Adipose tissue (tissue), 3 donors: ENCODE results near the gene TMEM101. TPM values are rescaled to one million over a fixed set of nuclear protein-coding genes. Genes with fewer than 3 reads are reported as not detected.
"Not testable (repeated sequence)": the region's sequence is repeated elsewhere in the genome, so short reads cannot be mapped to it uniquely, and the experiment has no call there.

Experiments used
- H3K27ac ChIP-seq: one replicate; pipeline ENCODE4 v1.5.1; 2013; ENCODE audit warnings: low read depth, low read length
- WGBS, 3 donors: extraction: QIAGEN DNeasy Blood & Tissue Kit; methylation state at CpG; one replicate each; pipeline ENCODE4 v1.1.7; 2013; 5-methylcytosine and 5-hydroxymethylcytosine counted together
- polyA plus RNA-seq, 3 donors: library from polyadenylated mRNA; stranded (reverse); fragments of 200-250 nt; gene quantifications; one replicate each; pipeline ENCODE4 v1.2.3, GENCODE V29; 2013
- donor health status: healthy with polysubstance abuse.
- donor health status: Bipolar disorder and iron deficiency.
- donor health status: healthy.

Gene TMEM101
- polyA plus RNA-seq, 3 donors: 18.7 to 35.4 (median 22.9) TPM

DNA sequence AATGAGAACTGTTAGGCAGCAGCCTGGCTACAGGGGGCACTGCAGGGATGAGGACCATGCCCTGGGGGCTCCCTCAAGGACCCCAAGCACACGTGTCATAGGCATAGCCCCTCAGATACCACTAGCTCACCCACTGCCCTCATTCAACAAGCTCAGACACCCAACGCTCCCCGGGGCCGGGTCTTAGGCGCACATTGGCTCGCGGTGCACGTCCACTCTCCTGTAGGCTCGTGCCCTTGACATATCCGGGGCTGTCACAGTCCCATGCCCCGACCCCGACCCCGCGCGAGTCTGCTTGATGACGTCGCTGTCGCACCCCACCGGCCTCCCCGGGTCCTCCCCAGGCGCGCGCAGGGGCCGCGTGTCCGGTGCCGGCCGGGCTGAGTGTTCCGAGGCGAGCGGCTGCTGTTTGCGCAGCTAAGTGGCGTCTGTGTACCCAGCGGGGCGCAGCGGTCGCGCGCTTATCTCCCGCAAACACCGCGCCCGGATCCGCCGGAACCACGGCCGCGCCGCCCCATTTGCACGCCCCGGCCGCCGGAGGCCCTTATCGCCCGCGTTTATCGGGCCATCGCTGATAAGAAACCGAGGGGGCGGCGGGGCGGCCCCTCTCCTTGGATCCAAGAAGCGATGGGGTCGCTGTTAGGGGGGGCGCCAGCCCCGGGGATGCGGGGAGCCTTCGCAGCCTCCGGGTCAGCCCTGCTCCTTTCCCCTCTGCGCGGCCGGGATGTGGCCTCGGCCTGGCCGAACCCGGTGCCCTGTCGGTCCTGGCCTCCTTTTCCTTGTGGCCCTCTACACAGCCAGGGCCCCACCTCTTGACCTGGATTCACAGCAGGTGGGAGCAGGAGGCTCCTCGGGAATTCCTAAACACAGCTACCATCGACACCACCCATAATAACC is 31.0 kb downstream of the TMEM101 start:
- WGBS, 3 donors: 1 to 4% (median 2%) methylated on average over 63 to 78 of the region's 78 CpGs
- H3K27ac ChIP-seq: no peak overlapping the region

DNA sequence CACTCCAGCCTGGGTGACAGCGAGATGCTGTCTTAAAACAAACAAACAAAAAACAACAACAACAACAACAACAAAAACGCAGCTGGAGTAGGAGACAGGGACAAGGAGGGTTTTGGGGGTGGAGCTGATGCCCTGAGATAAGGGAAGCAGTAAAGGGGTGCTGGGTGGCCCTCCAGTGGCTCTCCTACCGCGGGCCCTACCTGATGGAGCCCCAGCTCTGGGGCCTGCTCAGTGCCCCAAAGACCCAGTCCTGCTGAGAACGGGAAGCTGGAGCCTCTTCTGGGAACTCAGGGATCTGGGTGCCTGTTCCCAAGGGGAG is 31.6 kb downstream of the TMEM101 start:
- H3K27ac ChIP-seq: no peak overlapping the region
- 15 to 28% (median 22%) methylated on average over 5 of the region's 5 CpGs for WGBS, 3 donors

DNA sequence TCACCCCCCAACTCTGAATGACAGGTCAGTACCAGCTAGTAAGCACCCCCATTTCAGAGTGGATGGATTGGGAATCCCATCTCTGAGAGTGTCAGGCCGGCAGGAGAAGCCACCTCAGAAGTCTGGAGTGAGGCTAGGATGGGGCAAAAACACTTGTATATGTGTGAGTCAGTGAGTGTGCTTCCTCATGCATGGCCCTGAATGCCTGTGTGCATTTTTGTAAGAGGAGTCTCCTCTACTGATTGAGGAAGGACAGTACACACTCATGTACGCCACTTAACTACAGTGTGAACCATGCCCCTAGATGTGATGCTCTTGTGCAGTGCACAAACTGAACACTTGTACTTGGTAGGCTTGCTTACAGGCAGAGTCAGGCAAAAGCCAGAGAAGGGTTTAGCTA is 32.6 kb downstream of the TMEM101 start:
- no peak overlapping the region for H3K27ac ChIP-seq
- 73 to 80% (median 79%) methylated on average over 2 of the region's 2 CpGs for WGBS, 3 donors

DNA sequence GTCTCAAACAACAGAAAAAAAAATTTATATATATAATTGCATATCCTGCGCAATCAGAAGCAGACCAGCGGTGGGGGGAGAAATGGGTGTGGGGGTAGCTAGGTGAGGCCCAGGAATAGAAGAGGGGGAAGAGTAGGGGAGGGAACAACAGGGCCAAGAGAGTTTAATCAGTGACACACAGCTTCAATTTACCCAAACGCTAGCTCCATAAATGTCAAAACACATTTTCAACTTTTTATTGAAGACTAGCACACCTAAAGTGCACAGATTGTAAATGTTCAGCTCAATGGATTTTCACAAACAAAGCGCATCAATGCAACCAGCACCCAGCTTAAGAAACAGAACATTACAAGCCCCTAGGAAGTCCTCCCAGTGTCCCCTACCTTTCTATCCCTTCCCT is 35.1 kb downstream of the TMEM101 start:
- 71 to 86% (median 81%) methylated on average over 4 of the region's 4 CpGs for WGBS, 3 donors

DNA sequence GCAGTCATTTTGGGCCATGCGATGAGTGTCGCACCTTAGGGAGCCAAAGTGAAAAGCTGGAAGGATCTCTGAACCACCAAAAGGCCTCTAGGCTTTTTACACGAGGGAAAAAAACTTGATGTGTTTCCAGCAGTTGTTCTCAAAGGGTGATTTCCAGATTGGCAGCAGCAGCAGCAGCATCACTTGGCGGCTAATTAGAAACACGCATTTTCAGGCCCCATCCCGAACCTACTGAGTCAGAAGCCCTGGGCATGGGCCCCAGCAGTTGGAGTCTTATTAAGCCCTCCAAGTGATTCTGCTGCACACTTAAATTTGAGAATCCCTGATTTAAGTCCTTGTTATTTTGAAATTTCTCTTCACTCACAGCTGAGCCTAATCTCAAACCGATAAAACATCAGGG is 35.8 kb downstream of the TMEM101 start:
- H3K27ac ChIP-seq: no peak overlapping the region
- WGBS, 3 donors: 78 to 79% (median 78%) methylated on average over 7 of the region's 7 CpGs

More for the DNA sequence above, 35.1 kb downstream of the TMEM101 start:
- H3K27ac ChIP-seq: no peak overlapping the region

DNA sequence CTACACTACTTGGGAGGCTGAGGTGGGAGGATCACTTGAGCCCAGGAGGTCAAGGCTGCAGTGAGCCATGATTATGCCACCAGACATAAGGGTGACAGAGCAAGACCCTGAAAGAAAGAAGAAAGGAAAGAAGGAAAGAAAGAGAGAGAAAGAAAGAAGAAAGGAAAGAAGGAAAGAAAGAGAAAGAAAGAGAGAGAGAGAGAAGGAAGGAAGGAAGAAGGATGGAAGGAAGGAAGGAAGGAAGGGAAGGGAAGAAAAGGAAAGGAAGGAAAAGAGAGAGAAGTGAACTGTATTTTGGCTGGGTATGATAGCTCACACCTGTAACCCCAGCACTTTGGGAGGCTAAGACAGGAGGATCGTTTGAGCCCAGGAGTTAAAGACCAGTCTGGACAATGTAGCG is 36.7 kb downstream of the TMEM101 start:
- WGBS, 3 donors: 63 to 77% (median 70%) methylated on average over 2 of the region's 2 CpGs
- no peak overlapping the region for H3K27ac ChIP-seq

DNA sequence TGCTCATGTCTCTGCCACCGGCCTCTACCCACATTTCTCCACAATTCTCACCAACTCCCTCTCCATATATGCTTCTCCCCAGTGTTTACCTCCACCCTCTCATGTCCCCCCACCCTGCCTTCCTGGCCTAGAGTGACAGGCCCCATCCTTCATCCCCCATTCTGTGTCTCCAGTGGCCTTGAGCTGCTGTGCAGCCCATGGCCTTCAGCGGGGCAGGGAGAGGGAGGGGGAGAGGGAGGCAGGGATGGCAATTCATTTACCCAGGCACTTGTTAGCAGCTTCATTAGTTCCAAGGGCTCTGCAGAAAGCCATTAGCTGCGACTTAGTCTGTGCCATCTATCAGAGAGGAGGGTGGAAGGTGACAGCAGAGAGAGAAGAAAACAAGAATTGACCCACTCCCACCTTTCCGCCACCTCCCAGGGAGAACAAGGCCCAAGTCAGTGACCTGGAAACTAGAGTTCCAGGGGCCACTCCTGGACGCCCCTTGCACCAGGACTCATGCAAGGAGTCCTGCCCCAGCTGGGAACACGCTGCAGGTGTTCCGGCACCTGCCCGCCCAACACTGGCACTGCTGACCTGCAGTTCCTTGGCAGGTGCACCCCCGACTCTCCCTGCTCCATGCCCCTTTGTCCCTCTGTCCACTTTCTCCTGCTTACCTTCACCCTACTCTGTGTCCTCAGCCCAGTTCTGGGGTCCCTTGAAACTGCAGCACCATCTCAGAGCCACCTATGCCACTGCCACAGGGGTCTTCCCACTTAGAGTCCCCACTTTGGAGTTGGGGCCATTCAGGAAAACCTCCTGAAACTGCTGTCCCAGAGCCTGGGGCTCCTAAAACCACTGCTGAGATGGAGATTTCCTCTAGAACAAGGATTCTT is 37.6 kb downstream of the TMEM101 start:
- WGBS, 3 donors: 53 to 75% (median 72%) methylated on average over 9 of the region's 9 CpGs
- no peak overlapping the region for H3K27ac ChIP-seq

DNA sequence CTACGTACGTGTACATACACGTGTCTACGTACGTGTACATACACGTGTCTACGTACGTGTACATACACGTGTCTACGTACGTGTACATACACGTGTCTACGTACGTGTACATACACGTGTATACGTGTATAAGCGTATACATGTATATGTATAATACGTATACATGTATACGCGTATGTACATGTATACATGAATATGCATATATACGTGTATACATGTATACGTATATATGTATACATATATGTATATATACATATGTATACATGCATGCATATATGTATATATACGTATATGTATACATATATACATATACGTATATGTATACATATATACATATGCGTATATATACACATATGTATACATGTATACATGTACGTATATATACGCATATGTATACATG is 38.9 kb downstream of the TMEM101 start:
- no peak overlapping the region for H3K27ac ChIP-seq
- 79 to 91% (median 88%) methylated on average over 13 to 21 of the region's 27 CpGs for WGBS, 3 donors

DNA sequence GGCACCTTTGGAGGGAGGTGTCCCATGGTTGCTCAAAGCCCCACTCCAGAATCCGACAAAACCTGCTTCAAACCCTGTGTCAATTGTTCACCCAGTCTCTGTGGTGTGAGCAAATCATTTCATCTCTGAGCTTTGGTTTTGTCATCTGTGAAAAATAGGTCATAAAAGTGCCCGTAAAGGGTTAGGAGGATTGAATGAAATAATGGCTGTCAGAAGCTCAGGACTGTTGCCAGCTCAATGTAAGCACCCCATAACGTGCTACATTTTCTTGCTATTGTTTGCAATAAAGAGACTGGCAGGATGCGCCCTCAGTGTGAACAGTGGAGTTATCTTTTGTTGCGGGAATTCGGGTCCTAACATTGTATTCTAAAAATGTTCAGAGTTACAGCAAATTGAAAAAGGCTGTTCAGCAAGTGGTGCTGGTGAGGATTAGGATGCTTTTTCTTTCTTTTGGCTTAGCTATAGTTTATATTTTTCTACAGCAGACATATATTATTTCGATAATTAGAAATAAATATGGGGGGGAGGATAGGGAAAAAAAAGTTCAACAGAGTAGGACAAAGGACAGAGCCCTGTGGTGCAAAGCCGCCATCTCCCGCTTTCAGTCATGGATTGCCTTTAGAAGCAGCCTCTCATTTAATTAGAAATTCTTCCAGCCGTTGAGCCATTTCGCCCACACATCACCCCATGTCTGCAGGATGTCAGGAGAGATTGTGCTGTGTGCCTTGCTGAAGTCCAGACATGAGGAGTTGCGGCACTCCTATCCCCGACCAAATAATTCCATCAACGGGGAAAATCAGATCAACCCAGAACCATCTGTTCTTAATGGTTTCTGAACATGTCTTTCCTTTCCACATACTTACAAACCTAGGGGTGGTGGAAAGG is 40.1 kb downstream of the TMEM101 start:
- H3K27ac ChIP-seq: no peak overlapping the region
- 60 to 71% (median 61%) methylated on average over 14 of the region's 14 CpGs for WGBS, 3 donors

DNA sequence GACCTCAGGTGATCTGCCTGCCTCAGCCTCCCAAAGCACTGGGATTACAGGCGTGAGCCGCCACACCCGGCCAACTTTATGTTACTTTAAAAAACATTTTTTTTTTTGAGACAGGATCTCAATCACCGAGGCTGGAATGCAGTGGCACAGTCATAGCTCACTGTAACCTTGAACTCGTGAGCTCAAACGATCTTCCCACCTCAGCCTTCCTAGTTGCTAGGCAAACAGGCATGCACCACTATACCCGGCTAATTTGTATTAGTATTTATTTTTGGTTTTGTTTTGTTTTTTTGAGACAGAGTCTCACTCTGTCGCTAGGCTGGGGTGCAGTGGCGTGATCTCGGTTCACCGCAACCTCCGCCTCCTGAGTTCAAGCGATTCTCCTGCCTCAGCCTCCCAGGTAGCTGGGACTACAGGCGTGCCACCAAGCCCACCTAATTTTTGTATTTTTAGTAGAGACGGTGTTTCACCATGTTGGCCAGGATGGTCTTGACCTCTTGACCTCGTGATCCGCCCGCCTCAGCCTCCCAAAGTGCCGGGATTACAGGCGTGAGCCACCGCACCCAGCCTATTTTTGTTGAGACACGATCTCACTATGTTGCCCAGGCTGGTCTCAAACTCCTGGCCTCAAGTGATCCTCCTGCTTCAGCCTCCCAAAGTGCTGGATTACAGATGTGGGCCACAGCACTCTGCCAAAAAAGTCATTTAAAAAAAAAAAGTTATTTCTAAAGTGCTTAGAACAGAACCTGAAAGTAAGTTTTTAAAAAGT is 42.1 kb downstream of the TMEM101 start:
- not testable (repeated sequence) for H3K27ac ChIP-seq
- 80 to 90% (median 90%) methylated on average over 22 of the region's 22 CpGs for WGBS, 3 donors

DNA sequence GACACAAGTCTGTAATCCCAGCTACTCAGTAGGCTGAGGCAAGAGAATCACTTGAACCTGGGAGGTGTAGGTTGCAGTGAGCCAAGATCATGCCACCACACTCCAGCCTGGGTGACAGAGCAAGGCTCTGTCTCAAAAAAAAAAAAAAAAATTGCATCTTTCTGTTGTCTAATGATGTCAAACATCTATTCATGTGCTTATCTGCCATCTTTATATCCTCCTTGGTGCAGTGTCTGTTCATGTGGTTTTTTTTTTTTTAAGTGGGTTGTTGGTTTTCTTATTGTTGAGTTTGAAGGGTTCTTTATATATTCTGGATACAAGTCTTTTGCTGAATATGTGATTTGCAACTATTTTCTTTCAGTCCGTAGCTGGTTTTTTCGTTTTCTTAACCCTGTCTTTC is 43.3 kb downstream of the TMEM101 start:
- WGBS, 3 donors: 37 to 61% (median 55%) methylated on average over 2 of the region's 2 CpGs

DNA sequence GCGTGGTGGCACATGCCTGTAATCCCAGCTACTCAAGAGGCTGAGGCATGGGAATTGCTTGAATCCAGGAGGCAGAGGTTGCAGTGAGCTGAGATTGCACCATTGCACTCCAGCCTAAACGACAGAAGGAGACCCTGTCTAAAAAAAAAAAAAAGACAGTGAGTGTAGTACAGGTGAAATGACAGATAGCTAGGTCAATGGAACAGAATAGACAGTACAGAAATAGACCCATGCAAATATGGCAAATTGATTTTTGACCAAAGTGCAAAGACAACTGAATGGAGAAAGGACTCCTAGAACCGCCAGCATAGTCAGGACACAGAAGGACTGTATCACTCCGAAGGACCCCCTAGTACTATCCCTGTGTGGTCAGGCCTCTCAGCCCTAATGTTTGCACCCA is 44.4 kb downstream of the TMEM101 start:
- no peak overlapping the region for H3K27ac ChIP-seq
- 57 to 84% (median 81%) methylated on average over 4 of the region's 4 CpGs for WGBS, 3 donors

More for the DNA sequence above, 43.3 kb downstream of the TMEM101 start:
- not testable (repeated sequence) for H3K27ac ChIP-seq

DNA sequence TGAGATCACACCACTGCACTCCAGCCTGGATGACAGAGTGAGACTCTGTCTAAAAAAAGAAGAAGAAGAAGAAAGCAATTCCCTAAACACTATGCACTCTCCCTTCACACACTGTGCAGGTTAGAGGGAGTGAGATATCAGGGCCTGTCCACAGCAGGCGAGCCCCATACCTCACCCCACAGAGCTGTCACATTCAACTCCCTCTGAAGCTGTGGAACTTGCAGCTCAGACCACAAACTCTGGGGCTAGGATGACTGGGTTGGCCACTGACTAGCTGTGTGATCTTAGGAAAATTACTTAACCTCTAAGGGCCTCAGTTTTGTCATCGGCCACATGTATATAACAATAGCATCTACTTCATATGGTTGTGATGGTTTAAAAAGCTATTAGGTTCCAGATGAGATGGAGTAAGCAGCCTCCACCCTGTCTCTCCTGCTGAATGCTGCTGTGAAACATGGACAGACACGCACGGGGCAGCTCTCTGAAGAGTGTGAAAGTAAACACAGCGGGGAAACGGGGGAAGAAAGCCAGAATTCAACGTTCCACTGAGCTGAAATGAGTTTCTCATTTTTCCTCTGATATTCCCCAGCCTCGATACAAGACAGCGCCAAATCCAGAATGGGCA is 47.4 kb downstream of the TMEM101 start:
- H3K27ac ChIP-seq: no peak overlapping the region
- WGBS, 3 donors: 51 to 57% (median 54%) methylated on average over 9 of the region's 9 CpGs

DNA sequence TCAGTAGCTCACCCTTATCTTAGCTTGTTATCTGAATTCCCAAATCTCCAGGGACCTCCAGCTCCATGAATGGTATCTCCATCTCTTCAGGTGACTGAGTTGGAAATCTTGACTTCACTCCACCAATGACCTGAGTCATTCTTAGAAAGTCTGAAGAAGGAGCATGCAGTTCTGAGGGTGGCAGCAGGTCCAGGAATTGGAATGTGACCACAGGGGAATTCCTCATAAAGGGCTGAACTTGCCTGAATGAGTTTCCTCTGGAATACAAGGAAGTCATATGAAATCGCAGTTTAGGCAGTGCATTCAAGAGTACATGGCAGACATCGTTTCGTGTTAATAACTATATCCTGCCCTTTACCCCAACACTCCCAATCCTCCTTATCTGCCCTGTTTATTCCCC is 48.5 kb downstream of the TMEM101 start:
- H3K27ac ChIP-seq: no peak overlapping the region
- 64 to 78% (median 72%) methylated on average over 3 of the region's 3 CpGs for WGBS, 3 donors

DNA sequence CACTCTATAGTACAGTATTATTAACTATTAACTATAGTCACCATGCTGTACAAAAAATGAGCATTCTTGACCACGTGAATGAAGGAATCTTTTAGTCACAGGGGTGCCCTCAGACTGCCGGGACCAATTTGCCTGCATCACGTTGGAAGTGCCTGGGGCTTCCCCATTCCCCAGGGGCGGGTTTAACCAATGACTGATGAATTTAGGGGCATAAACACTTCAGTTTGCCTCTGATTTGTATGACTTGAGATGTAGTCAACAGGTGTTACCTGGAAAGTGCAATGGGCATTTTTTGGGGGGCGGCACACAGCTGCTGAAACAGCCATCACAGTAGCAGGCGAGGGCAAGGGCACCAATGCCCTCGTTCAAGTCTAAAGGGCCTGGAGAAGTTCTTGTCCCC is 52.3 kb downstream of the TMEM101 start:
- 54 to 65% (median 60%) methylated on average over 7 of the region's 7 CpGs for WGBS, 3 donors
- no peak overlapping the region for H3K27ac ChIP-seq

DNA sequence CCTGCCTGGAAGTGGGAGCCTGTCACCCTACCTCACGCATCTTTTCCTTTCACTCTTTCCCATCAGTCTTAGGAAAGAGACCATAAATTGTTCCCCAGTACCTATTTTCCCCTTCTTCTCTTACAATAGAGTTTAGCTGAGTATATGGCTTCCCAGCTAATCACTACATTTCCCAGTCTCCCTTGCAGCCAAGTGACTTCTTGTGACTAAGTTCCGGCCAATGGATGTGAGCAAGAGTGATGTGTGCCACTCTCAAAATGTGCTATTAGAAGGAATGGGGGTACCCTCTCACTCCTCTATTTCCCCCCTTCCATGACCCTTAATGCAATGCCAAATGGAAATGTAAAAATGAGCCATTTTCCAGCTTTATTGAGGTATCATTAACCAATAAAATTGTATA is 52.8 kb downstream of the TMEM101 start:
- 78 to 85% (median 80%) methylated on average over 2 of the region's 2 CpGs for WGBS, 3 donors
- H3K27ac ChIP-seq: no peak overlapping the region

DNA sequence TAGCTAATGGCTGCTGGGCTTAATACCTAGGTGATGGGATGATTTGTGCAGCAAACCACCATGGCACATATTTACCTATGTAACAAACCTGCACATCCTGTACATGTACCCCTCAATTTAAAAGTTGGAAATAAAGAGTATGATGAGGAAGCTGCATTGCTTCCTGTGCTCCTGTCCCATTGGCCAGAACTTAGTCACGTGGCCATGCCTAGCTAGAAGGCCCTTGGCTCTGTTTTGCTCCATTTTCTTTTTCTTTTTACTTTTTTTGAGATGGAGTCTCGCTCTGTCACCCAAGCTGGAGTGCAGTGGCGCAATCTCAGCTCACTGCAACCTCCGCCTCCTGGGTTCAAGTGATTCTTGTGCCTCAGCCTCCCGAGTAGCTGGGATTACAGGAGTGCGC is 53.5 kb downstream of the TMEM101 start:
- WGBS, 3 donors: 90 to 95% (median 92%) methylated on average over 6 of the region's 6 CpGs
- H3K27ac ChIP-seq: not testable (repeated sequence)
